GM21529 (cell line): ENCODE measurements around the gene PHYHD1.
A peak's percentile ranks its signal among the peaks of the same experiment; 100 is the strongest.

Experiments
- ATAC-seq: cut with Tn5 transposase; IDR thresholded peaks from one replicate; pipeline ENCODE4 v1.9.1; 2021; ENCODE audit not compliant: unreplicated experiment

The PHYHD1 gene

GRCh38 chr9:128920381-128921058 lies at the start of gene PHYHD1:
PHYHD1 (plus strand) TSS chr9:128920982; CDS start chr9:128922324, 1,342 bp downstream.
- ATAC-seq = no peak

GRCh38 chr9:128877852-128878251 lies 42.9 kb upstream of the PHYHD1 start:
- no peak for ATAC-seq

DNA sequence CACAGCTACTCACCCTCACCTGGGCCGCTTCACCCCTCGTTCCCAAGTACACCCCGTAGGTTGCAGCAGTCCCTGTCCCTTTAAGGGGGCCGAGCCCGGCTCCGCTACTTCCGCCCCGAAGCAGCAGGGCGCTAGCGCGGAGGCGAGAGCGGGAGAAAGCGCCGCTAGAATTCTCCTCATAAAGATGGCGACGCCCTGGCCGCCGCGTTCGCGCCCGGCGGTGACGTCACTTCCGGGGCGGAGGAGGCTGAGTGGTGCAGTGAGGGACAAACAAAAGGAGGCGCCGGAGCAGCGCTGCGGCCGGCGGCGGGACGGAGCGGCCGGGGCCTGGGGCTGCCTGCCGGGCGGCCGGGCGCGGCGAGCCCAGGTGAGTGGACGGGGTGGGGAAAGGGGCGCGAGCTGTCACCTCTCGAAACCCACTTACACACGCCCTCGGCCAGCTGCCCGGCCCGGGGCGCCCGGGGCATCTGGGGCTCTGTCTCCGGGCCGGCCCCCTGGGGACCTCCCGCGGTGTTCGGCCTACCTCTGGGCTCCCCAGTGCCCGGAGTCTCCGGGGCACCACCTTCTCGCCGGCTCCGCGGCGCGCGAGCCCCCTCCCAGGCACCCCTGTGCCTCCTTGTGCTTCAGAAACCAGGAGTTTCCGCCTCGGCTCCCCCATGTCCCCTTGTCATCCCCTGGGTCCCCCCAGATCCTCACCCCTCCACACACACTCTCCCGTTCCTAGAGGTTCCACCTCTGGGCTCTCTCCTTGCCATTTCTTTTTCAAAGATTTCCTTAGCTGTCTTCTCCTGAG lies 38.7 kb upstream of the PHYHD1 start, which contains the start of the genes KYAT1 and LRRC8A:
Gene KYAT1, minus strand, starts transcription at position 67 of the 793 bp plus-strand sequence. CDS start 36,545 bp downstream, outside the sequence.
Gene LRRC8A, plus strand, starts transcription at position 250 of the 793 bp plus-strand sequence. CDS start 25,032 bp downstream, outside the sequence.
- ATAC-seq = peak; percentile 82

GRCh38 chr9:128882677-128883603 lies 37.8 kb upstream of the PHYHD1 start:
- ATAC-seq = no peak

DNA sequence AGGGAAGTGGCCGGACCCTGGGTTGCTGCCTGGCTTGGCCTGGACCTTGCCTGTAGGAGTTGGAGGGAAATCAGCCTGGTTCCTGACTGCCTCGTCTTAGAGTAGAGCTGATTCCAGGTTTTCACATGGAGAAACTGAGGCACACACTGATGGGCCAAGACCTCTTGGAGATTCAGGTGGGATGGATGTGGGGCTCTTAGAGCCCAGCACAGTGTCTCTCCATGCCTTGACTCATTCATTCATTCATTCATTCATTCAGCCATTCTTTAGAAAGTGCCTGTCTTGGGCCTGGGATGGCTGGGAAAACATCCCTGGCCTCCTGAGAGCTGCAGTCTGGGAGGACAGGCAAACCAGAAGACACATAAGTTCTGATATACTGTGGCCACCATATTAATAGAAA lies 36.6 kb upstream of the PHYHD1 start:
- no peak for ATAC-seq

GRCh38 chr9:128885376-128885775 lies 35.4 kb upstream of the PHYHD1 start:
- no peak for ATAC-seq

- no peak for ATAC-seq
These were observed 35.0 kb upstream of the PHYHD1 start for GRCh38 chr9:128885798-128886197.

- no peak for ATAC-seq
These were observed 34.4 kb upstream of the PHYHD1 start for GRCh38 chr9:128886211-128886891.

DNA sequence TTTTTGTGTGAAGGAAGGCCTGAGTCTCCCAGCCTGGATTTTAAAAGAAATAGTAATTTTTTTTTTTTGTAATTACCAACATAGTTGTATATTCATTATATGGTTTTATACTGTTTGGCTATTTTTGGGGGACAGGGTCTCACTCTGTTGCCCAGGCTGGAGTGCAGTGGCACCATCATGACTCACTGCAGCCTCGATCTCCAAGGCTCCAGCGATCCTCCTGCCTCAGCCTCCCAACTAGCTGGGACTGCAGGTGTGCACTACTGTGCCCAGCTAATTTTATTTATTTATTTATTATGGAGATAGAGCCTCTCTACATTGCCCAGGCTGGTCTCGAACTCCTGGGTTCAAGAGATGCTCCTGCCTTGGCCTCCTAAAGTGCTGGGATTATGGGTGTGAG lies 33.7 kb upstream of the PHYHD1 start:
- ATAC-seq = no peak

DNA sequence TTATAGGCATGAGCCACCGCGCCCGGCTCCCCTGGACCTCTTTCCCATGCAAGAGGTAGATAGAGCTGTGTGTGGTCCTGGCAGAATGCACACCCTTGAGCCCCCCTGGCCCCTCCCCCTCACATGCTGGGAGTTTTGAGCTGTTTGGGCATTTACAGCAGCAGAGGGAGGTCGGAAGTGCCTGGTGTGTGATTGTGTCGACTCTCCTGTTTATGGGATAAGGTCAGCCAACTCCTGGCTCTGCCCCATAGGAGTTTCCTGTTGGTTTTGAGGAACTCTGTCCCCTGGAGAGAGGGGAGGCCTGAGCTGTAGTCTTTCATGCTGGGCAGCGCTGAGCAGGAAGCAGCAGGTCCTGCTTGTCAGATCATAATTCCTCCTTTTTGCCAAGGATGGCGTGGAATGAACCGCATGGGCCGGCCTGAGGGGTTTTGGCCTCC lies 32.9 kb upstream of the PHYHD1 start:
- ATAC-seq = no peak

- no peak for ATAC-seq
These were observed 29.2 kb upstream of the PHYHD1 start for GRCh38 chr9:128891321-128892220.

DNA sequence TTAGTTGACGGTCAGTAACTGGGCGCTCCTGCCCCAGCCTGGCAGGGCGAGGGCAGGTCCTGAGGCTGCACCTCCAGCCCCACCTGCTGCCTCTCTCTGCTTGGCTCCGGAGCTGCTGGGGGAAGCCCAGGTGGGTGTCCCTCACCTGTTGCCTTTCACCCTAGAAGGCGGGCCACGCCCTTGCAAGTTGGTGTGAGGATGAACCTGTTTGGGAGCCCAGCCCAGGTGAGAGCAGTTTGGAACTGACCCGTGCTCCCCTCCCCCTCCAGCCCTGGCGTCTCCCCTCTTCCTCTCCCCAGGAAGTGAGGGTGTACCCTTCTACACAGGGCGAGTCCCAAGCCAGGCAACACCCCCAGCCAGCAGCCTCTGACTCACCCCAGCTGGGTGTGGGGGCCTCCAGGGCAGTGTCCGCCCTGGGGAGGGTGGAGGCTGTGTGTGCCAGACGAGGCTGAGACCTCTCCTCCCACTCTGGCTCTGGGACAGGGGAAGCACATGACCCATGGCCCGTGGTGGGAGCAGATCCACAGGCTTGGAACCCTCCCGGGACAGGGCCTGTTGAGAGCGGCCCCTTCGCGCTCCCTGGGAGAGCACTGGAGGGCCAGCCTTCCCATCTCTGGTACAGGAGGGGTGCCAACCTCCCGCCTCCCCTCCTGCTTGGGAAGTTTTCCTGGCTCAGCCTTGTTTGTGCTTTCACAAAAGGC lies 28.4 kb upstream of the PHYHD1 start:
- no peak for ATAC-seq

DNA sequence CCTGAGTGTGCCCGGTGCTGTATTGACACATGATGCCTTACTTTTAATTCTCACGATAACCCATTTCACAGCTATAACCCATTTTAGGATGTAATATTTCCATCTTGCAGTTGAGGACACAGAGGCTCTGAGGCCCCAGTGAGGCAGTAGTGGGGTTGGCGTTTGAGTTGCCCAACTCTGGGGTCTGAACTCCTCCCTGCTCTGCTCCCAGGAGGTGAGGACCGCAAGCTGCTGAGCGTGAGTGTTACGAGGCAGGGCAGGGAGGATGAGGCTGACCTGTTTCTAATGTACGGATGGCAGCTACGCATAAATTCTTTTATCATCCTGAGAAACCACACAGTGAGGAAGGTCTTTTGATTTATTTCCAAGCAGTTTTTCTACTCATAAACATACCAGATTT lies 27.4 kb upstream of the PHYHD1 start:
- ATAC-seq = no peak

DNA sequence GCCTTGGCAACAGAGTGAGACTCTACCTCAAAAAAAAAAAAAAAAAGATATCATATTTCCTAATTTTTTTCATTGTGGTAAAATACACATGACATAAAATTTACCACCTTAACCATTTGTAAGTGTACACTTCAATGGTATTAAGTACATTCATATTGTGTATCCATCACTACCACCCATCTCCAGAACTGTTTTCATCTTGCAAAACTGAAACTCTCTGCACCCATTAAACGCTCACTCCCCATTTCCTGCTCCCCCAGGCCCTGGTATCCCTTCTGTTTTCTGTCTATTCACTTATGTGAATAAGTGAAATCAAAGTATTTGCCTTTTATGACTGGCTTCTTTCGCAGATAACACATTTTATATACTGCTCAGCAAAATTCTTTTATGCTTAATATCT lies 26.0 kb upstream of the PHYHD1 start:
- ATAC-seq = no peak

DNA sequence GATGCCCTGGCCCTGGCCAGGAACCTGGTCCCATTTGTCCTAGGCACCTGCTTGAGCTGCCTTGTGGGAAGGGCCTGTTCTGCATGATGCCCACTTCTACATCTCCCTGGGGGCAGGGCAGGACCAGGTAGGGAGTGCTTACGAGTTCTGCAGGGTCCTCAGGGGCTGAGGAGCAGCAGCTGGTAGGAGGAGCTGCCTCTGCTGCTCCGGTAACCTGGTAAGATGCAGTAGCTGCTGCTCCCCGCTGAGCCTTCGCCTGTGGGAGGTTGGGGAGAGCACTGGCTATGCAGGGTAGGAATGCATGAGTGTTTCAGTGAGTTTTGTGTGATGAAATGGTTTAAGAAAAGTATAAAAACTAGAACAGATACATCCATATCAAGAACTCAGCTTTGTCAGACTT lies 25.2 kb upstream of the PHYHD1 start:
- no peak for ATAC-seq

DNA sequence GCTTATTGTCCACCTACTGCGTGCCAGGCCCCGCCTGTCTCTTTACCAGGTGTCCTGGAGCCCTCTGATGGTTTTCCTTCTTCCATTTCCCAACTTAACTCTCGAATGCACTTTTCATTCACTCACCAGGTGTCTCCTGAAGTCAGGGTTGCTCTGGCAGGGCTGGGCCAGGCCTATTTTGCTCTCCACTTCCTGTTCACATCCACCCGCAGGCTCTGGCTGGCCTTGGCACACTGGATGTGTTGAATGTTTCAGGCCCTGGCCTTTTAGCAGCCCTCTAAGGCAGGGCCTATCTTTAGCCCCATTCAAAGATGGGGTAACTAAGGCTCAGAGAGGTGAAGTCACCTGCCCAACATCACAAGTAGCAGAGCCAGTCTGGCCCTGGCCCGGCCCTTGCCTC lies 22.4 kb upstream of the PHYHD1 start:
- no peak for ATAC-seq

GRCh38 chr9:128898845-128899565 lies 21.8 kb upstream of the PHYHD1 start:
- no peak for ATAC-seq
